Measurements from ENCODE around the gene SYTL3.

Gene SYTL3

GRCh38 chr6:158634695-158635426 is 15.0 kb upstream of the SYTL3 start:
- peaks cover 21% of the 10 kb centered on the region for H4K20me1 ChIP-seq (ENCODE audit: insufficient read depth, low read length)
- no peak overlapping the region for H3K4me3 ChIP-seq (ENCODE audit: low read depth in 1 of 2, low read length in 2 of 2)
- H3K36me3 ChIP-seq (ENCODE audit: insufficient read depth, low read length) = peaks cover 59% of the 10 kb centered on the region
- no peaks in the 10 kb centered on the region for H3K4me1 ChIP-seq (ENCODE audit: insufficient read depth, low read length)
- no peak overlapping the region for H3K9ac ChIP-seq (ENCODE audit: low read depth, low read length)
- H3K27me3 ChIP-seq (ENCODE audit: insufficient read depth, low read length, poor library complexity) = no peaks in the 10 kb centered on the region
- no peak overlapping the region for H2AFZ ChIP-seq (ENCODE audit: low read depth, low read length)
- no peak overlapping the region for H3K27ac ChIP-seq (ENCODE audit: low read length)
- DNase-seq (no peak), ATAC-seq (ENCODE audit: insufficient read depth, low read depth) (no peak)
- TF ChIP-seq CTCF (IDR thresholded peaks at IDR 0.05; ENCODE audit: borderline replicate concordance, extremely low read depth, low read length, poor library complexity, severe bottlenecking) = no peak
- no peak for TF ChIP-seq EZH2 (IDR thresholded peaks at IDR 0.05; ENCODE audit: borderline replicate concordance, low read depth, low read length, severe bottlenecking)
- no peaks in the 10 kb centered on the region; the same call in 1 of the 2 replicates for H3K79me2 ChIP-seq (ENCODE audit: insufficient read depth, low read length)
- no peak overlapping the region for H3K4me2 ChIP-seq (ENCODE audit: insufficient read depth, low read length)
- H3K9me3 ChIP-seq (ENCODE audit: insufficient read depth, low read length, severe bottlenecking) = no peaks in the 10 kb centered on the region

- no peaks in the 10 kb centered on the region for H3K27me3 ChIP-seq (ENCODE audit: insufficient read depth, low read length, poor library complexity)
- H4K20me1 ChIP-seq (ENCODE audit: insufficient read depth, low read length) = peaks cover 24% of the 10 kb centered on the region
- DNase-seq (no peak), ATAC-seq (ENCODE audit: insufficient read depth, low read depth) (no peak)
- H3K9ac ChIP-seq (ENCODE audit: low read depth, low read length) = no peak overlapping the region
- peaks cover 59% of the 10 kb centered on the region for H3K36me3 ChIP-seq (ENCODE audit: insufficient read depth, low read length)
- H3K4me2 ChIP-seq (ENCODE audit: insufficient read depth, low read length) = no peak overlapping the region
- no peak overlapping the region for H2AFZ ChIP-seq (ENCODE audit: low read depth, low read length)
- H3K27ac ChIP-seq (ENCODE audit: low read length) = no peak overlapping the region
- peaks cover 4% of the 10 kb centered on the region; the same call in 1 of the 2 replicates for H3K4me1 ChIP-seq (ENCODE audit: insufficient read depth, low read length)
- H3K9me3 ChIP-seq (ENCODE audit: insufficient read depth, low read length, severe bottlenecking) = no peaks in the 10 kb centered on the region
- no peak overlapping the region for H3K4me3 ChIP-seq (ENCODE audit: low read depth in 1 of 2, low read length in 2 of 2)
- TF ChIP-seq CTCF (IDR thresholded peaks at IDR 0.05; ENCODE audit: borderline replicate concordance, extremely low read depth, low read length, poor library complexity, severe bottlenecking) = no peak
- no peak for TF ChIP-seq EZH2 (IDR thresholded peaks at IDR 0.05; ENCODE audit: borderline replicate concordance, low read depth, low read length, severe bottlenecking)
- H3K79me2 ChIP-seq (ENCODE audit: insufficient read depth, low read length) = peaks cover 4% of the 10 kb centered on the region
These were observed 14.3 kb upstream of the SYTL3 start for GRCh38 chr6:158635427-158636073.

GRCh38 chr6:158636778-158637177 is 13.1 kb upstream of the SYTL3 start:
- Histone ChIP-seq H3K36me3 (ENCODE audit: insufficient read depth, low read length) (peaks cover 51% of the 10 kb centered on the region), H3K79me2 (ENCODE audit: insufficient read depth, low read length) (peaks cover 13% of the 10 kb centered on the region), H3K4me1 (ENCODE audit: insufficient read depth, low read length) (peaks cover 7% of the 10 kb centered on the region), H3K9ac (ENCODE audit: low read depth, low read length) (no peak overlapping the region), H3K27ac (ENCODE audit: low read length) (no peak overlapping the region), H2AFZ (ENCODE audit: low read depth, low read length) (no peak overlapping the region), H3K4me2 (ENCODE audit: insufficient read depth, low read length) (no peak overlapping the region), H4K20me1 (ENCODE audit: insufficient read depth, low read length) (peaks cover 23% of the 10 kb centered on the region), H3K27me3 (ENCODE audit: insufficient read depth, low read length, poor library complexity) (no peaks in the 10 kb centered on the region), H3K9me3 (ENCODE audit: insufficient read depth, low read length, severe bottlenecking) (no peaks in the 10 kb centered on the region), H3K4me3 (ENCODE audit: low read depth in 1 of 2, low read length in 2 of 2) (no peak overlapping the region)
- ATAC-seq (ENCODE audit: insufficient read depth, low read depth) = no peak
- no peak for TF ChIP-seq CTCF (IDR thresholded peaks at IDR 0.05; ENCODE audit: borderline replicate concordance, extremely low read depth, low read length, poor library complexity, severe bottlenecking)
- TF ChIP-seq EZH2 (IDR thresholded peaks at IDR 0.05; ENCODE audit: borderline replicate concordance, low read depth, low read length, severe bottlenecking) = no peak
- no peak for DNase-seq
